ENCODE data around the gene COX6A2. TPM values are rescaled to one million over a fixed set of nuclear protein-coding genes. Genes with fewer than 3 reads are reported as not detected.
A peak's percentile ranks its signal among the peaks of the same experiment; 100 is the strongest.

The COX6A2 gene
- polyA plus RNA-seq, 1 of the 3 experiments (the other 2 are of a cell fraction): not detected

DNA sequence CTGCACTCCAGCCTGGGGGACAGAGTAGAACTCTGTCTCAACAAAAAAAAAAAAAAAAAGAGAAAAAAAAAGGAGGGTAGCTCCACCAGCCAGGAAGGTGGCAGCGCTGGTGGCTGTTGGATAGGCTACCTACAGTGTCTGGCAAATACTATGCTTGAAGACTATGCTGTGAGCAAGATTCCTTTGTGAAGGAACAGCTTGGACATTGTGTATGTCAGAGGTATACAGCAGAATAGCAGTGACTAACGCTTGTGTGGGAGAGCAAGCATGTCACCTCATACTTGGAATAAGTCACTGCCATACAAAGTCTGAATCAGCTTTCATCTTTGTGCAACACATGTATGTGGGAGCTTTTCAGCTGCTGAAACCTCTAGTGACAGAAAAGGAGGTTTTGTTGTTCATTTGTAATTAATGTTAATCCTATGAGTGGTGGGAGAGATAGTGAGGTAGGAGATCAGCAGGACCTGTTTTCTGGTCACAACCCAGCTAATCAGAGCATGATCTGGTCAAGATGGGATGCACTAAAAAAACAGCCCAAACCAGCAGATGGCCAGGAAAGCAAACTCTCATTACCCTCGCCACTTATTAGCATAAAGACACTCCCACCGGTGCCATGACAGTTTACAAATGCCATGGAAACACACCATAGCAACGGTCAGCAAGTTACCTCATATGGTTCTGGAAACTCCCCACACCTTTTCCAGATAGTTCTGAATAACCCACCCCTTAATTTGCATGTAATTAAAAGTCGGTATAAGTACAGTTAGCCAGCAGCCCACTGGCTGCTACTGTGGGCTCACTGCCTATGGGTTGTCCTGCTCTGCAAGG is 41.8 kb downstream of the COX6A2 start:
- TF ChIP-seq, protein P1, sequence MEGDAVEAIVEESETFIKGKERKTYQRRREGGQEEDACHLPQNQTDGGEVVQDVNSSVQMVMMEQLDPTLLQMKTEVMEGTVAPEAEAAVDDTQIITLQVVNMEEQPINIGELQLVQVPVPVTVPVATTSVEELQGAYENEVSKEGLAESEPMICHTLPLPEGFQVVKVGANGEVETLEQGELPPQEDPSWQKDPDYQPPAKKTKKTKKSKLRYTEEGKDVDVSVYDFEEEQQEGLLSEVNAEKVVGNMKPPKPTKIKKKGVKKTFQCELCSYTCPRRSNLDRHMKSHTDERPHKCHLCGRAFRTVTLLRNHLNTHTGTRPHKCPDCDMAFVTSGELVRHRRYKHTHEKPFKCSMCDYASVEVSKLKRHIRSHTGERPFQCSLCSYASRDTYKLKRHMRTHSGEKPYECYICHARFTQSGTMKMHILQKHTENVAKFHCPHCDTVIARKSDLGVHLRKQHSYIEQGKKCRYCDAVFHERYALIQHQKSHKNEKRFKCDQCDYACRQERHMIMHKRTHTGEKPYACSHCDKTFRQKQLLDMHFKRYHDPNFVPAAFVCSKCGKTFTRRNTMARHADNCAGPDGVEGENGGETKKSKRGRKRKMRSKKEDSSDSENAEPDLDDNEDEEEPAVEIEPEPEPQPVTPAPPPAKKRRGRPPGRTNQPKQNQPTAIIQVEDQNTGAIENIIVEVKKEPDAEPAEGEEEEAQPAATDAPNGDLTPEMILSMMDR (IDR thresholded peaks at IDR 0.05): no peak
- TF ChIP-seq, protein P2, sequence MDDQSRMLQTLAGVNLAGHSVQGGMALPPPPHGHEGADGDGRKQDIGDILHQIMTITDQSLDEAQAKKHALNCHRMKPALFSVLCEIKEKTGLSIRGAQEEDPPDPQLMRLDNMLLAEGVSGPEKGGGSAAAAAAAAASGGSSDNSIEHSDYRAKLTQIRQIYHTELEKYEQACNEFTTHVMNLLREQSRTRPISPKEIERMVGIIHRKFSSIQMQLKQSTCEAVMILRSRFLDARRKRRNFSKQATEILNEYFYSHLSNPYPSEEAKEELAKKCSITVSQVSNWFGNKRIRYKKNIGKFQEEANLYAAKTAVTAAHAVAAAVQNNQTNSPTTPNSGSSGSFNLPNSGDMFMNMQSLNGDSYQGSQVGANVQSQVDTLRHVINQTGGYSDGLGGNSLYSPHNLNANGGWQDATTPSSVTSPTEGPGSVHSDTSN (IDR thresholded peaks at IDR 0.05): no peak
- TF ChIP-seq GATA2 (CRISPR knock-in tag; IDR thresholded peaks at IDR 0.05) (no peak), GABPA (IDR thresholded peaks at IDR 0.05; ENCODE audit: low read depth) (no peak), FOXJ3 (CRISPR knock-in tag; IDR thresholded peaks at IDR 0.05) (no peak), JUND (IDR thresholded peaks at IDR 0.05) (no peak), RCOR1 (IDR thresholded peaks at IDR 0.05; ENCODE audit: low read length) (no peak), MXI1 (IDR thresholded peaks at IDR 0.05; ENCODE audit: low read depth, low read length) (no peak), RFX5 (IDR thresholded peaks at IDR 0.05; ENCODE audit: low read length) (no peak), SIN3A (IDR thresholded peaks at IDR 0.05; ENCODE audit: borderline replicate concordance, low read depth, low read length) (no peak), CHD2 (IDR thresholded peaks at IDR 0.05; ENCODE audit: low read length, partially characterized antibody) (no peak)
- TF ChIP-seq, protein P3, sequence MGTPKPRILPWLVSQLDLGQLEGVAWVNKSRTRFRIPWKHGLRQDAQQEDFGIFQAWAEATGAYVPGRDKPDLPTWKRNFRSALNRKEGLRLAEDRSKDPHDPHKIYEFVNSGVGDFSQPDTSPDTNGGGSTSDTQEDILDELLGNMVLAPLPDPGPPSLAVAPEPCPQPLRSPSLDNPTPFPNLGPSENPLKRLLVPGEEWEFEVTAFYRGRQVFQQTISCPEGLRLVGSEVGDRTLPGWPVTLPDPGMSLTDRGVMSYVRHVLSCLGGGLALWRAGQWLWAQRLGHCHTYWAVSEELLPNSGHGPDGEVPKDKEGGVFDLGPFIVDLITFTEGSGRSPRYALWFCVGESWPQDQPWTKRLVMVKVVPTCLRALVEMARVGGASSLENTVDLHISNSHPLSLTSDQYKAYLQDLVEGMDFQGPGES (IDR thresholded peaks at IDR 0.05; ENCODE audit: low read depth, low read length): no peak
- TF ChIP-seq, protein P4, sequence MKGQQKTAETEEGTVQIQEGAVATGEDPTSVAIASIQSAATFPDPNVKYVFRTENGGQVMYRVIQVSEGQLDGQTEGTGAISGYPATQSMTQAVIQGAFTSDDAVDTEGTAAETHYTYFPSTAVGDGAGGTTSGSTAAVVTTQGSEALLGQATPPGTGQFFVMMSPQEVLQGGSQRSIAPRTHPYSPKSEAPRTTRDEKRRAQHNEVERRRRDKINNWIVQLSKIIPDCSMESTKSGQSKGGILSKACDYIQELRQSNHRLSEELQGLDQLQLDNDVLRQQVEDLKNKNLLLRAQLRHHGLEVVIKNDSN (IDR thresholded peaks at IDR 0.05; ENCODE audit: borderline replicate concordance, low read depth): no peak
- TF ChIP-seq, protein P5, sequence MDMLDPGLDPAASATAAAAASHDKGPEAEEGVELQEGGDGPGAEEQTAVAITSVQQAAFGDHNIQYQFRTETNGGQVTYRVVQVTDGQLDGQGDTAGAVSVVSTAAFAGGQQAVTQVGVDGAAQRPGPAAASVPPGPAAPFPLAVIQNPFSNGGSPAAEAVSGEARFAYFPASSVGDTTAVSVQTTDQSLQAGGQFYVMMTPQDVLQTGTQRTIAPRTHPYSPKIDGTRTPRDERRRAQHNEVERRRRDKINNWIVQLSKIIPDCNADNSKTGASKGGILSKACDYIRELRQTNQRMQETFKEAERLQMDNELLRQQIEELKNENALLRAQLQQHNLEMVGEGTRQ (IDR thresholded peaks at IDR 0.05; ENCODE audit: borderline replicate concordance, low read depth, low read length): no peak
- H3K4me2 ChIP-seq: peak overlapping the region; percentile 13; the same call in 1 of the 2 replicates

More for the DNA sequence above, 41.8 kb downstream of the COX6A2 start:
- Histone ChIP-seq H3K4me3 (ENCODE audit: low read depth in 2 of 2, low read length in 1 of 2) (no peak overlapping the region), H3K27ac (ENCODE audit: low read depth in 2 of 2, low read length in 1 of 2) (no peak overlapping the region), H3K27me3 (ENCODE audit: insufficient read depth) (peaks cover 75% of the 10 kb centered on the region), H3K9ac (no peak overlapping the region), H2AFZ (ENCODE audit: low read depth) (no peak overlapping the region), H3K79me2 (ENCODE audit: insufficient read depth) (no peaks in the 10 kb centered on the region), H3K9me2 (no peaks in the 10 kb centered on the region), H3K4me1 (ENCODE audit: control insufficient read depth in 1 of 2, insufficient read depth in 2 of 2, low read depth in 1 of 2, low read length in 1 of 2) (no peaks in the 10 kb centered on the region), H3K36me3 (replicated peaks in 1 of 2; ENCODE audit: control insufficient read depth in 1 of 2, insufficient read depth in 2 of 2, low read length in 1 of 2) (no peaks in the 10 kb centered on the region), H3F3A (replicated peaks; ENCODE audit: insufficient read depth) (peaks cover 7% of the 10 kb centered on the region), H4K20me1 (ENCODE audit: insufficient read depth) (no peaks in the 10 kb centered on the region), H3K9me3 (no peaks in the 10 kb centered on the region)
- ChIA-PET CTCF (no interaction called here), POLR2A (no interaction called here)
- 1% methylated on average over 6 of the region's 6 CpGs for WGBS (ENCODE audit: low lambda C conversion rate)
- no peak for DNase-seq
